GM12874 (cell line): ENCODE measurements around the gene AUTS2.

ENCODE experiments used
- TF ChIP-seq, protein P1 (sequence below): IDR thresholded peaks from 2 replicates; pipeline ENCODE4 v1.5.1; 2011; ENCODE audit warnings: low read depth, mild to moderate bottlenecking, control low read depth, low read length, moderate library complexity; ENCODE audit not compliant: insufficient read depth

The AUTS2 gene

DNA sequence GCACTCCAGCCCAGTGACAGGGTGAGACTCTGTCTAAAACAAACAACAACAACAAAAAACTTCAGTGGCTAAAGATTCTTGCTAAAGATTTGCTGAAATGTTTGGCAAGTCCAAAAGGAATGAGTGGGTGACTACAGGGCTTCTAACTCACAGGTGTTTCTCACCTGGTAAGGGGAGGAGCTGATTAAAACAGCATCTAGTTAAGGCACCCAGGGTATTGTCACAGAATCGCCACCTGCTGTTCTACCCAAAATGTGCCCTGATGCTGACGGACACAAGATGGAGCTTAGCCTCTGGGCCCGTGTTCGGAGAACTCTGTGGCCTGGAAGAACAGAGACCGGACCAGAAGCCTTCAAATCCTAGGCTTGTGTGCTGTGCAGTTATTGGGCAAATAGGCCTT, 1197.7 kb downstream of the AUTS2 start:
- TF ChIP-seq, protein P1, sequence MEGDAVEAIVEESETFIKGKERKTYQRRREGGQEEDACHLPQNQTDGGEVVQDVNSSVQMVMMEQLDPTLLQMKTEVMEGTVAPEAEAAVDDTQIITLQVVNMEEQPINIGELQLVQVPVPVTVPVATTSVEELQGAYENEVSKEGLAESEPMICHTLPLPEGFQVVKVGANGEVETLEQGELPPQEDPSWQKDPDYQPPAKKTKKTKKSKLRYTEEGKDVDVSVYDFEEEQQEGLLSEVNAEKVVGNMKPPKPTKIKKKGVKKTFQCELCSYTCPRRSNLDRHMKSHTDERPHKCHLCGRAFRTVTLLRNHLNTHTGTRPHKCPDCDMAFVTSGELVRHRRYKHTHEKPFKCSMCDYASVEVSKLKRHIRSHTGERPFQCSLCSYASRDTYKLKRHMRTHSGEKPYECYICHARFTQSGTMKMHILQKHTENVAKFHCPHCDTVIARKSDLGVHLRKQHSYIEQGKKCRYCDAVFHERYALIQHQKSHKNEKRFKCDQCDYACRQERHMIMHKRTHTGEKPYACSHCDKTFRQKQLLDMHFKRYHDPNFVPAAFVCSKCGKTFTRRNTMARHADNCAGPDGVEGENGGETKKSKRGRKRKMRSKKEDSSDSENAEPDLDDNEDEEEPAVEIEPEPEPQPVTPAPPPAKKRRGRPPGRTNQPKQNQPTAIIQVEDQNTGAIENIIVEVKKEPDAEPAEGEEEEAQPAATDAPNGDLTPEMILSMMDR: no peak

DNA sequence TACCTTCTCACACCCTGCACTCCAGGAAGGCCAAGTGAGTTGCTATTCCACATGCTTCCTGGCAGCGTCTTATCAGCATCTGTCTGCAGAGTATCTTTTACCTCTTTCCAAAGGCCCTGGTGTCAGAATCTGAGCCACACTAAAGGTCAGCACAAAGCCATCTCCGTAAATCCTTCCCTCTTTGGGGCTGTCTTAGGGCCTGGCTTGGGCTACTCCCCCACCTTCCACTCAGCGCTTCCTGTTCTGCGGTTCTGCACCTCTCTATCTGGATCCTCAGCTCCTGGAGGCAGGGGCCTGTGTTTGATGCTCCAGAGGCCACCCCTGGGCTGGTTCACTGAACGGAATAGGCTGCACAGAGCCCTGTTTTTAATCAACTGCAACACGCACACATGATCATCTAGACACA, 1198.8 kb downstream of the AUTS2 start:
- TF ChIP-seq, protein P1: no peak

DNA sequence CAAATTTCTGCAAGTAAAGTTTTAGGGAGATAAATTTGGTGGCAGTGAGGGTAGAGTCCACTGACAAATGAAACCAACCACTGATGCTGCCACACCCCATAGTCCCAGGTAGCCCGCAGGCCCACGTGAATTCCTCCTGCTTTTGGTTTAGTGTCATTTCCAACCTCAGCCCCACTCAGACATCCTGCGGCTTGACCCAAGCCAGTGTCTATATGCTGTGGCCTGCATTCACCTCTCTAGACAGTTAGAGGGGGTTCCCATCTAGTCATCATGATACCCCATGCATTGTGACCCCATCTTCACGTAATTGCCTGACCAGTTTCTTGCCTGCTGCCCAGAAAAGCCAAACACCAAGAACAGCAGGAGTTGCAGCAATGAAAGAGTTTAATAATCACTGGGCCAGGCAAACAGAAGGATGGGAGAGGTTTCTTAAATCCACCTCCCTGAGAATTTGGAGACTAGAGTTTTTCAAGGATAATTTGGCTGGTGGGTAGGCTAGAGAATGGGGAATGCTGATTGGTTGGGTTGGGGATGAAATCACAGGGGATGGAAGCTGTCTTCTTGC, 1201.6 kb downstream of the AUTS2 start:
- TF ChIP-seq, protein P1: no peak

DNA sequence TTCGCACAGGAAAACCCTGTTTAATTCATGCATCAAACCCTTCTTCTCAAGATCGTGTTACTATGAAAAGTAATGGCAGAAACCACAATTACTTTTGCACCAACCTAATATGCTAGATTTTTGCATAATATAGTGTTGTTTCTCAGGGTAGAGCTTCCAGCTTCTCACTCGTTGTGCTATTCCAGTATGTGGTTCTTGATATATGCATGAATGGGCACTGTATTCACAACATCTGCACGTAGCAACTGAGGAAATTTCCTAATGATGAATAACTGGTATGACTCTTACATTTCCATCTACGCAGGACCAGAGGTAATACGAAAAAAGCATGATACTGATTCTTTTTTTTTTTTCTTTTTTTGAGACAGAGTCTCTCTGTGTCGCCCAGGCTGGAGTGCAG, 1207.1 kb downstream of the AUTS2 start:
- TF ChIP-seq, protein P1: no peak

DNA sequence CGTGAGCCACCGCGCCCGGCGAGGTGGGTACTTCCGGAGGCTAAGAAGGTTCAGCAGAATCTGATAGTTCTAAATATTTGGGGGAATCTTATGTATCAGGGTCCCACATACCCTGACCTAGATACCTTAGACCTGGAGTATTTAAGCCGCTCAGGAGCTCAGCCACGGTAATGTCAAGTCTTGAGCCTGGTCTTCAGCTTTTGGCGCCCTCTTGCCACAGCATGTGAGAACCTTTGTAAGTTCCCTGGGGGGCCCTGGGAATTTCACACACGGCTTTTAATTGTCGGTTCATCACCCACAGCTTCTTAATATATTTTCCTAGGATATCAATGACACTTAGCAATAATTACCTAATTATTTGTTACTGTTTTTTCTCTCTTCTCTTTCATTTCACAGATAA, 1209.4 kb downstream of the AUTS2 start:
- TF ChIP-seq, protein P1: no peak

DNA sequence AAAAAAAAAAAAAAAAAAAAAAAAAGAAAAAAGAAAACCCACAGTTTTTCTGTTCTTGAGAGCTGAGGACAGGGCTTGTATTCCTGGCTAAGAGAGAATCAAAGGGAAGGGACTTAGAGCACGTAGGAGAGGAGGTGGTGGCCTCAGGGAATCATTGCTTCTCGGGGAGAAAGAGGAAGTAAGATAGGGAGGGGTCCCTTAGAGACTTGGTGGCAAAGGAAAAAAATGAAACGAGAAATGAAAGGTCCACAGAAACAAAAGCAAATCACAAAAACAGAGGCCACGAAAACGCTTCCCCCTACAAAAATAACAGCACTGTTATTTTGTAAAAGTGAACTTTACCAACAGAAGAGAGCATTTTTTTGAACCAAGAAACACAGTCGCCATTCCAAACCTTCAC, 1210.6 kb downstream of the AUTS2 start:
- TF ChIP-seq, protein P1: no peak

DNA sequence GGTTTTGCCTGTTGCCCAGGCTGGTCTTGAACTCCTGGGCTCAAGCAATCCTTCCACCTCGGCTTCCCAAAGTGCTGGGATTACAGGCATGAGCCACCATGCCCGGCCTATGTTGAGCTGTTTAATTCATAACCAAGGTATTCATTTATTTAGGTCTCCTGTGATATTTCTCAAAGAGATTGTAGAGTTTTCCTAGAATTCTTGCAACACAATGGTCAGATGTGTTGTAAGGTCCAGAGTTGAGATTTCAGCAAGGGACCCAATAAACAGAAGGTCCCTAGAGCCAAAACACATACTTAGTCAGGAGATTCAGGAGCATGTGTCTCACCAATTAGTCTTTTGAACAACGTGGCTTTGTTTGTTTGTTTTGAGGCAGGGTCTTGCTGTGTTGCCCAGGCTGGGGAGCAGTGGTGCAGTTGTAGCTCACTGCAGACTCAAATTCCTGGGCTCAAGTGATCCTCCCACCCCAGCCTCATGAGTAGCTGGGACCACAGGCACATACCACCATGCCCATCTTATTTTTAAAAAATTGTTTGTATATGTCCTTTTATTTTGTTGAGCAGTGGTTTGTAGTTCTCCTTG, 1212.4 kb downstream of the AUTS2 start:
- TF ChIP-seq, protein P1: no peak
